Stimulated activated CD8-positive, alpha-beta memory T cell treated with anti-CD3 and anti-CD28 coated beads, Interleukin-7, amount 100 ng/mL, for 24 hours (primary cell): ENCODE data around the gene DUSP28.

Experiments used
- DNase-seq: peaks from one replicate; pipeline ENCODE4 v3.0.0-alpha.2; 2020; ENCODE audit warnings: low read depth

The DUSP28 gene

DNA sequence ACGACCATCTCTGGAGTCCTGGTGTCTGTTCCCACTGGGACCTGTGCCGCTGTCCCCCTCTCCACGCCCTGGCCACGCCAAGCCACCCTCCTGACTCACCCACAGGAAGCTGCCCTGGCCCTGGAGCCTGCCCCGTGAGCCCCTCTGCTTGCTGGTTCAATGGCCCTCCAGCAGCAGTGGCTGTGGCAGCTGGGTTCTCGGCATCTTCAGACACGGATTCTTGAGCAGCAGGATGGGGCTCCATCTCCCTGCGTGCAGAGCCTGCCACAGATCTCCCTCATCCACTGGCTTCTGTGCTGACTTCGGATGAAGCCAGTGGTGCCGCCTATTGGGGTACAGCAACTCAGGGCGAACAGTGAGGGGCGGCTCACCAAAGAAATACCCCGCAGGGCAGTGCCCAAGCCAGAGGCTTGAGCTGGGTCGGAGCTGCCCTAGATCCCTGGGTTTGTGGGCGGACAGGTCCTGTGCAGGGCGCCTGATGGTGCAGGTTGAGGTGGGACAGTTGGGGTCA lies 40.3 kb downstream of the DUSP28 start:
- DNase-seq: no peak

- no peak for DNase-seq
Observed at GRCh38 chr2:240601061-240601830, 41.1 kb downstream of the DUSP28 start.

DNA sequence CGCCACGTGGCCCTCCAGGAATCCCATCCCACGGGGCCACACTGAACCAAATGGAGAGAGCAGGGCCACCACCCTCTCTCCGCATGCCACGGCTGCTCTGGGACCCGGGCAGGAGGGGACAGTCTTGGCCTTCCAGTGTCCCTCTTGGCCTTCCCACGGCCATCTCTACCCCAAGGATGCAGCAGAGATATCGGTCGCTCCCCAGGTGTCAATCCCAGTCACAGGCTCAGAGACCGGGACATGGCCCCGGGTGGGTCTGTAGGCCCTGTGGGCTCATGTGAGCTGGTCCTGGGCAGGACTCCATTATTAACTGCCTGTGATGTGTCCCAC lies 41.6 kb downstream of the DUSP28 start:
- DNase-seq: no peak

GRCh38 chr2:240602266-240603050 lies 42.3 kb downstream of the DUSP28 start:
- DNase-seq: no peak

GRCh38 chr2:240603081-240603835 lies 43.1 kb downstream of the DUSP28 start:
- DNase-seq: no peak

GRCh38 chr2:240603846-240604245 lies 43.7 kb downstream of the DUSP28 start:
- DNase-seq: no peak

- no peak for DNase-seq
Observed at GRCh38 chr2:240604291-240604938, 44.3 kb downstream of the DUSP28 start.

GRCh38 chr2:240604939-240605716 lies 45.0 kb downstream of the DUSP28 start:
- DNase-seq: no peak

GRCh38 chr2:240605867-240606743 lies 45.9 kb downstream of the DUSP28 start:
- DNase-seq: no peak

- no peak for DNase-seq
Observed at GRCh38 chr2:240611601-240612210, 51.5 kb downstream of the DUSP28 start.
